ENCODE results near the gene LRRC51.

LRRC51 gene

GRCh38 chr11:72070491-72070890 is 10.2 kb upstream of the LRRC51 start:
- DNase-seq, result no peak

GRCh38 chr11:72072348-72072747 is 8.3 kb upstream of the LRRC51 start:
- no peak for DNase-seq

- DNase-seq, result no peak
Observed at GRCh38 chr11:72075109-72075508, 5.5 kb upstream of the LRRC51 start.

GRCh38 chr11:72075756-72076155 is 4.9 kb upstream of the LRRC51 start:
- no peak for DNase-seq

GRCh38 chr11:72078477-72078876 is 2.2 kb upstream of the LRRC51 start:
- DNase-seq, result no peak

- DNase-seq, result no peak
Observed at GRCh38 chr11:72079819-72080325, 778 bp upstream of the LRRC51 start.

GRCh38 chr11:72081184-72081644 is 564 bp downstream of the LRRC51 start:
- no peak for DNase-seq

- DNase-seq, result no peak
Observed at GRCh38 chr11:72081821-72082453, 1.3 kb downstream of the LRRC51 start.

- DNase-seq, result no peak
Observed at GRCh38 chr11:72083414-72083813, 2.8 kb downstream of the LRRC51 start.

GRCh38 chr11:72084076-72084475 is 3.4 kb downstream of the LRRC51 start:
- DNase-seq, result no peak

GRCh38 chr11:72084965-72085364 is 4.3 kb downstream of the LRRC51 start:
- no peak for DNase-seq

- DNase-seq, result no peak
Observed at GRCh38 chr11:72085621-72086351, 5.1 kb downstream of the LRRC51 start.

GRCh38 chr11:72088076-72088808 is 7.6 kb downstream of the LRRC51 start:
- no peak for DNase-seq

GRCh38 chr11:72091292-72091691 is 10.6 kb downstream of the LRRC51 start:
- DNase-seq, result peak; percentile 63

GRCh38 chr11:72098741-72099140 is 18.1 kb downstream of the LRRC51 start:
- no peak for DNase-seq

GRCh38 chr11:72100009-72100408 is 19.4 kb downstream of the LRRC51 start:
- DNase-seq, result no peak

- DNase-seq, result peak; percentile 29
Observed at GRCh38 chr11:72100462-72100861, 19.8 kb downstream of the LRRC51 start.

GRCh38 chr11:72102162-72102561 is 21.5 kb downstream of the LRRC51 start:
- no peak for DNase-seq

- no peak for DNase-seq
Observed at GRCh38 chr11:72102631-72102945, 21.9 kb downstream of the LRRC51 start.

- DNase-seq, result peak; percentile 99
Observed at GRCh38 chr11:72102946-72103753, 22.5 kb downstream of the LRRC51 start, which contains the start of gene LAMTOR1. TSS of gene LAMTOR1 (minus strand) at chr11:72103297. CDS start at chr11:72103224, 73 bp downstream.

- no peak for DNase-seq
Observed at GRCh38 chr11:72103754-72104167, 23.1 kb downstream of the LRRC51 start.

GRCh38 chr11:72105888-72106287 is 25.2 kb downstream of the LRRC51 start, which contains the start of gene TOMT:
TSS of gene TOMT (plus strand) at chr11:72105924. CDS start at chr11:72105952, 28 bp downstream.
- DNase-seq, result no peak
